ENCODE data around the gene SPRY1. TPM values are rescaled to one million over a fixed set of nuclear protein-coding genes. Genes with fewer than 3 reads are reported as not detected.

The SPRY1 gene
- total RNA-seq, 5 donors from 2014 or later (not counting 1 experiment from before 2014, with no cell fraction given): 3.2 to 18.6 (median 7.1) TPM

DNA sequence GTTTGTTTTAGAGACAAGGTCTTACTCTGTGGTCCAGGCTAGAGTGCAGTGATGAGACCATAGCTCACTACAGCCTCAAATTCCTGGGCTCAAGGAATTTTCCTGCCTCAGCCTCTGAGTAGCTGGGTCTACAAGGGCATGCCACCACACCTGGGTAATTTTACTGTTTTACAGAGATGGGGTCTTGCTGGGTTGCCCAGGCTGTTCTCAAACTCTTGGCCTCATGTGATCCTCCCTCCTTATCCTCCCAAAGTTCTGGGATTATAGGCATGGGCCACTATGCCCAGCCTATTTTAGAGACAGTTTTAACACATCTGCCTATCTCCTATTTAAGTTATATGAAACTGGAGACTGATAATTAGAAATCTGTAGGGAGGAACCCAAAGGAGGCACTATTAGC, 53.8 kb downstream of the SPRY1 start:
- Histone ChIP-seq H3K4me3 (ENCODE audit: control insufficient read depth in 1 of 2, extremely low read depth in 1 of 2, low read length in 1 of 2) (no peak overlapping the region), H3K36me3 (ENCODE audit: control insufficient read depth in 2 of 2, extremely low read depth in 1 of 2, insufficient read depth in 1 of 2, low read length in 1 of 2) (no peaks in the 10 kb centered on the region), H3K4me1 (ENCODE audit: control insufficient read depth in 1 of 2, extremely low read depth in 1 of 2, insufficient read depth in 2 of 2, low read length in 2 of 2) (peaks cover 0 to 12% of the 10 kb centered on the region in 2 experiments), H3K27me3 (replicated peaks in 1 of 2; ENCODE audit: control insufficient read depth in 2 of 2, extremely low read depth in 1 of 2, insufficient read depth in 2 of 2, low read length in 1 of 2) (no peaks in the 10 kb centered on the region), H3K27ac (ENCODE audit: low read length) (no peak overlapping the region), H3K9me3 (no peaks in the 10 kb centered on the region)
- DNase-seq (no peak), ATAC-seq (replicated peaks in 1 of 4) (no peak)
- Mint-ChIP-seq H3K27ac (no peak overlapping the region), H3K9me3 (no peaks in the 10 kb centered on the region), H3K4me3 (no peak overlapping the region), H3K36me3 (no peaks in the 10 kb centered on the region), H3K27me3 (peaks cover 0 to 1% of the 10 kb centered on the region in 2 donors), H3K4me1 (peaks cover 13 to 15% (median 14%) of the 10 kb centered on the region in 3 donors)
- ChIA-PET CTCF (interaction anchor here in 1 of 2 donors (0.6 kb wide), 1 partner anchor 472 kb away, joined by 3 read pairs; no protein-coding TSS in a partner anchor), POLR2A (no interaction called here)

DNA sequence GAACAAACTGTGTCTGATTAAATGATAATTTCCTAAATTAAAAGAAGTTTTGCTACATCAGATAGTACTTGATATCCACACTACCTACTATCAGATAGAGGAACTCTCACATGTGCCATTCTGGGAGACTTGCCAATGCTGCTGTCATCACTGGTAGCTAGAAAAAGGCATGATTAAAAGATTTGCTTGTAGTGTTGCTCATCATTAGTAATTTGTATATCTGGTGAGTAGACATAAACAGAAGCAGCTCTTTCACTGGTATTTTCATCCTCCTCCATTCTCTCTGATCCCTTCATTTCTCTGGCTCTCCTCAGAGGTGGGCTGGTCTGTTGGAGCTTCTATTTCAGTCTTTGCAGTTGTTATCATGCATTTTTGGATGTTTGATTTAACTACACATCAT, 56.0 kb downstream of the SPRY1 start:
- peaks cover 0 to 4% of the 10 kb centered on the region in 2 experiments for H3K4me1 ChIP-seq (ENCODE audit: control insufficient read depth in 1 of 2, extremely low read depth in 1 of 2, insufficient read depth in 2 of 2, low read length in 2 of 2)

DNA sequence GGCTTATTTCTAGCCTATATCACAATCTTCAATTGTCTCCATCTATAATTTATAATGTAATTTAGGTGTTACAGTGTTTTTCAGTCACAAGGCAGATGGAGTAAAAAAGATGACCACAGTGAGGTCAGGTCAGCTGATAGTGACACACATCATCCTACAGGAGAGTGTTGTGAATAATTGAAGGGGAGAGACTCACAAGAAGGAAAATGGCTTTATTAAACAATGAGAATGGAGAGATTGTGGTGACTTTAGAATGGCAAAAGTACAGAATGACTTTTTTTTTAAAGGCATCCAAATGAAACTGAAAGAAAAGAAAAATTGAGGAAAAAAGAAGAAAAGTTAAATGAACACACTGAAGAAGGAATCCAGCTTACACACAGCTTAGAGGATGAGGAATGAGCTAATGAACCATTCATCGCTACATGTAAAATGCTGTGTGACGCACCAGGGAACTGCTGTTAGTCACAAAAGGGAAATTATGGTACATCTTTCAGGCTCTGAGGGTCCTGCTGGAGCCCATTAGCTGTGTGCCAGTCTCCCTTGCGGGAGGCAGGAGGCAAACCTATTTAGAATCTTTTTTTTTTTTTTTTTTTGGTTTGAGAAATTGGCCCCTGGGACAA, 56.6 kb downstream of the SPRY1 start:
- no peak overlapping the region for H3K4me3 Mint-ChIP-seq
- no peaks in the 10 kb centered on the region for H3K9me3 Mint-ChIP-seq
- no peaks in the 10 kb centered on the region for H3K36me3 Mint-ChIP-seq
- no peaks in the 10 kb centered on the region for H3K36me3 ChIP-seq (ENCODE audit: control insufficient read depth in 2 of 2, extremely low read depth in 1 of 2, insufficient read depth in 1 of 2, low read length in 1 of 2)
- DNase-seq (no peak), ATAC-seq (replicated peaks in 1 of 4) (no peak)
- H3K9me3 ChIP-seq: no peaks in the 10 kb centered on the region
- H3K4me1 Mint-ChIP-seq: peaks cover 10 to 13% (median 12%) of the 10 kb centered on the region in 3 donors
- peaks cover 0 to 4% of the 10 kb centered on the region in 2 experiments for H3K4me1 ChIP-seq (ENCODE audit: control insufficient read depth in 1 of 2, extremely low read depth in 1 of 2, insufficient read depth in 2 of 2, low read length in 2 of 2)
- no peak overlapping the region for H3K27ac Mint-ChIP-seq
- CTCF ChIA-PET: no interaction called here
- peaks cover 0 to 2% of the 10 kb centered on the region in 2 donors for H3K27me3 Mint-ChIP-seq
- no peaks in the 10 kb centered on the region for H3K27me3 ChIP-seq (replicated peaks in 1 of 2; ENCODE audit: control insufficient read depth in 2 of 2, extremely low read depth in 1 of 2, insufficient read depth in 2 of 2, low read length in 1 of 2)
- POLR2A ChIA-PET: no interaction called here
- 95% methylated on average over 2 of the region's 3 CpGs for WGBS (ENCODE audit: insufficient coverage)
- H3K4me3 ChIP-seq (ENCODE audit: control insufficient read depth in 1 of 2, extremely low read depth in 1 of 2, low read length in 1 of 2): no peak overlapping the region
- H3K27ac ChIP-seq (ENCODE audit: low read length): no peak overlapping the region

More for the DNA sequence above, 56.0 kb downstream of the SPRY1 start:
- Histone ChIP-seq H3K9me3 (no peaks in the 10 kb centered on the region), H3K36me3 (ENCODE audit: control insufficient read depth in 2 of 2, extremely low read depth in 1 of 2, insufficient read depth in 1 of 2, low read length in 1 of 2) (no peaks in the 10 kb centered on the region), H3K27me3 (replicated peaks in 1 of 2; ENCODE audit: control insufficient read depth in 2 of 2, extremely low read depth in 1 of 2, insufficient read depth in 2 of 2, low read length in 1 of 2) (no peaks in the 10 kb centered on the region), H3K27ac (ENCODE audit: low read length) (no peak overlapping the region), H3K4me3 (ENCODE audit: control insufficient read depth in 1 of 2, extremely low read depth in 1 of 2, low read length in 1 of 2) (no peak overlapping the region)
- ChIA-PET POLR2A (no interaction called here), CTCF (no interaction called here)
- peaks cover 10 to 13% (median 12%) of the 10 kb centered on the region in 3 donors for H3K4me1 Mint-ChIP-seq
- H3K9me3 Mint-ChIP-seq: no peaks in the 10 kb centered on the region
- DNase-seq: peak in 1 of 35 experiments; percentile 10
- no peak for ATAC-seq (replicated peaks in 1 of 4)
- peaks cover 0 to 2% of the 10 kb centered on the region in 2 donors for H3K27me3 Mint-ChIP-seq
- no peak overlapping the region for H3K4me3 Mint-ChIP-seq
- no peaks in the 10 kb centered on the region for H3K36me3 Mint-ChIP-seq
- no peak overlapping the region for H3K27ac Mint-ChIP-seq
